Measurements from ENCODE around the gene MMP1.

The MMP1 gene

GRCh38 chr11:102807921-102808320 lies 10.0 kb upstream of the MMP1 start:
- no peak for DNase-seq (ENCODE audit: low read depth in 2 of 2, low spot score in 1 of 2)

GRCh38 chr11:102806296-102806695 lies 8.3 kb upstream of the MMP1 start:
- no peak for DNase-seq (ENCODE audit: low read depth in 2 of 2, low spot score in 1 of 2)

GRCh38 chr11:102802341-102802740 lies 4.4 kb upstream of the MMP1 start:
- DNase-seq (ENCODE audit: low read depth in 2 of 2, low spot score in 1 of 2) = no peak

DNA sequence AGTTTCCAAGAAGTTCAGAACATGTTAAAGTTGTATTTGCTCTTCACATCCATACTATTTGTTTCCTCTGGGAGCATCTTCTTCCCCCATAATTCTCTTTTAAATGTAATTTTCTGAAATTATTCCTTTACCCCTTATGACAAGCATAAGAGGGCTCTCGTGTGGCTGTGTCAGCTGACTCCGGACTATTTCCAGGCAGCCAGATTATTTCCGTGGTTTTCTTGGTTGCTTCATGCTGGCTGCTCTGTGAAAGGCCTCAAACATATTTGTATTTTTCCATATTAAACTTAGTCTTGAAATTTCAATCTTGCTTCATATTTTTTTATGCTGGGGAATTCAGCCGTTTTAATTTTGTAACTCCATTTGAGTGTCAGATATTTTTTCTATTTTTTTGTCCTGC lies 2.8 kb upstream of the MMP1 start:
- no peak for DNase-seq (ENCODE audit: low read depth in 2 of 2, low spot score in 1 of 2)

- no peak for DNase-seq (ENCODE audit: low read depth in 2 of 2, low spot score in 1 of 2)
Observed at GRCh38 chr11:102799681-102800340, 1.9 kb upstream of the MMP1 start.

- DNase-seq (ENCODE audit: low read depth in 2 of 2, low spot score in 1 of 2) = no peak
Observed at GRCh38 chr11:102794382-102794781, 3.6 kb downstream of the MMP1 start.

DNA sequence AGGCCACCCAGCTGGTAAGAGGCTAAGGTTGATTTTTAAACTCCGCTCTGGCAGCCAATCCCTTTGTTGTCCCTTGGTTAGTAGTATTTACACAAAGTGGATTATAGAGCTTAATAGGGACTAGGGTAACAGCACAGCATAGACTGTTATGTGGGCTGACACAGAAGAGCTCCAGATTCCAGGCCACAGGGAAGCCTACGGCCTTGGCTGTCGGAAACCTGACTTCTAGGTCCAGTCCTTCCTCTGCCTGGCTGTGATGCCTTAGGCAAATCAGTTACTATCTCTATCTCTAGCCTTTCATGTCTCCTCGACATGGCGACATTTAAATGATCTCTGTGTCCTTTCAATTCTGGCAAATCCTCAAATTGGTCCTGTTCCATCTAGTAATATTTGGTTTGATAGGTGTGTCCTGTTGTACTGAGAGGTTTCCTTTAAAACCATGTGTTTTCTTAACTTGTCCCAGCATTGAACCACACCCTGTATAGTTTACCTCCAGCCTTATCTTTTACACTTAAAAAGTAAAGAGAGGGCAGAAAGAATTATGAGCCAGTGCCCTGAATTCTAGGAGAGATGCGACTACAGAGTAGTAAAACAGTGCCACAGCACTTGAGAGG lies 4.2 kb downstream of the MMP1 start:
- no peak for DNase-seq (ENCODE audit: low read depth in 2 of 2, low spot score in 1 of 2)

DNA sequence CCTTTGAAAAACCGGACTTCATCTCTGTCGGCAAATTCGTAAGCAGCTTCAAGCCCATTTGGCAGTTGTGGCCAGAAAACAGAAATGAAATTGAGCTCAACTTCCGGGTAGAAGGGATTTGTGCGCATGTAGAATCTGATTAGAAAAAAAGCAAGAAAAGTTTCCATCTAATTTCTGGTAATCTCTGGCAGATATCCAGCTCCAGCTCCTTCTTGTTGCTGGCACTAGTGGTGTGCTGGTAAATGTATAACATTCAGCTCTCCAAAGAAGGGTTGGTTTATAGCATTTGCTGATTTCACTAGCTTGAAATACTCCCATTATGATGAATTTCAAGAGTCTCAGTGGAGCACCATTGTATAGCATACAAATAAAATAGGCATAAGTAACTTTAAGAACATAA lies 5.4 kb downstream of the MMP1 start:
- no peak for DNase-seq (ENCODE audit: low read depth in 2 of 2, low spot score in 1 of 2)

DNA sequence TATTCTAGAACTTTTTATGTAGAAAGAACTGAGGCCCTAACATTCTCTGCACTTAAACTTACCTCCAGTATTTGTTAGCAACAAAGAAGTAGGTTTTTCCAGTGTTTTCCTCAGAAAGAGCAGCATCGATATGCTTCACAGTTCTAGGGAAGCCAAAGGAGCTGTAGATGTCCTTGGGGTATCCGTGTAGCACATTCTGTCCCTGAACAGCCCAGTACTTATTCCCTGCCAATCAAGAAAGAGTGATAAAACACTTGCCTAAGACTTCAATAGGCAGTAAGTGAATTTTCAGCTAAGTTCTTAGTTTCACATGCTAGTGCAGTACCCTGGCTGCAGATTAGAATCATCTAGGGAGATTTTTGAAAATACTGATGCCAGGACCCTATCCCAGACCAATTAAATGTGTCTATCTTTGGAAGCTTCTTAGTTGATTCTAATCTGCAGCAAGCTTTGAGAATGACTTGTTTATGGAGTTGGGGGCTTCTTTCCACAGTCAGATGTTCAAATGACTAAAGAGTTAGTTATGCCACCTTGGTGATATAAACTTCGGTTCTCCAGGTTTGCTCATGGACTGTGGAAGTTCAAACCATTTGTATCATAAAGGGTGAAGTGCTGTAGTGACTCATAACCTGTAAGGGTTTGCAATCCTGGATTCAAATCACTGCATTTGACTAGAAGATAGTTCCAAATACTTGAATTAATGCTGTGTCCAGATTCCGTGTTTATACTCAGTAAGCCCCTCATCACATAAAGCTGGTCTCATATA lies 6.5 kb downstream of the MMP1 start:
- no peak for DNase-seq (ENCODE audit: low read depth in 2 of 2, low spot score in 1 of 2)

DNA sequence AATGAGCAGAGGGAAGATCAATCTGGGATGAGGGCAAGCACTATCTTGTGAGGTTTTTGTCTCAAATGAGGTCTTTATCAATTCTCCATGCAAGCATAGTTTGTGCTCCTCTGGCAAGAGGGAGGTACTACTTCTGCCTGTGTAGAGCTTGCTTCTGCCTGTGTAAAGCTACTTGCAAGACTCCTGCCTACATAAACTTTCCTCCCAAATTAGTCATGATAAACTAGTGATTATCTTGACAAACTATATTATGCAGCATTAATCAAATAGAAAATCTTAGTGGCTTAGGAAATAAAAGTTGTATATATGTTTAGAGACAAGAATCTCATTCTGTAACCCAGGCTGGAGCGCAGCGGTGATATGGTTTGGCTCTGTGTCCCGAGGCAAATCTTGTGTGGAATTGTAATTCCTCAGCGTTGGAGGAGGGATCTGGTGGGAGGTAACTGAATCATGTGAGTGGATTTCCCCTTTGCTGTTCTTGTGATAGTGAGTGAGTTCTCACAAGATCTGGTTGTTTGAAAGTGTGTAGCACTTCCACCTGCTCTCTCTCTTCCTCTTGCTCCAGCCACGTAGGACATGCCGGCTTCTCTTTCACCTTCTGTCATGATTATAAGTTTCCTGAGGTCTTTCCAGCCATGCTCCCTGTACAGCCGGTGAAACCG lies 9.5 kb downstream of the MMP1 start:
- DNase-seq (ENCODE audit: low read depth in 2 of 2, low spot score in 1 of 2) = no peak

DNA sequence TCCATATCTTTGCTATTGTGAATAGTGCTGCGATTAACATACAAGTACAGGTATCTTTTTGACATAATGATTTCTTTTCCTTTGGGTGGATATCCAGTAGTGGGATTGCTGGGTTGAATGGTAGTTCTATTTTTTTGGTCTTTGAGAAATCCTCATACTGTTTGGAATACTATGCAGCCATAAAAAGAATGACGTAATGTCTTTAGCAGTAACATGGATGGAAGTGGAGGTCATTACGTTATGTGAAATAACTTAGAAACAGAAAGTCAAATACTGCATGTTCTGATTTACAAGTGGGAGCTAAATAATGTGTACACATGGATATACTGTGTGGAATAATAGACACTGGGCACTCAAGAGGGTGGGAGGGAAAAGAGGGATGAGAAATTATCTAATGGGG lies 13.6 kb downstream of the MMP1 start:
- DNase-seq (ENCODE audit: low read depth in 2 of 2, low spot score in 1 of 2) = no peak

DNA sequence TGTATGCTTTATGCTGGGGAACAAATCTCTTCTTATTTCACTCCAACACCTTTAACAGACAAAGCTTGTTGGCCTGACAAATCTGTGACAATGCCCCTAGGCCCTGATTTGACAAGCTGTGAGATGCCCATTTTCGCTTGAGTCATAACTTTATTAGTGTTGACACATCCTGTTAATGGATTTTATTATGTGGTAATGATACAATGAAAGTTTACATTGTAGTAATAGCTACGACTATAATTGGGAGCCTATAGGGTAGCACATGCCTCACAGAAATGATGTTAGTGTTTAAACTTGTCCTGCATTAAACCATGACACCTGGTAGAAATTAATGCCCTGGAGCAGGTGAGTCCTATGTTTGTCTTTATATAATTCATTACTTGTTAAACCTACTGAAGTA lies 14.2 kb downstream of the MMP1 start:
- no peak for DNase-seq (ENCODE audit: low read depth in 2 of 2, low spot score in 1 of 2)

GRCh38 chr11:102783016-102783415 lies 14.9 kb downstream of the MMP1 start:
- no peak for DNase-seq (ENCODE audit: low read depth in 2 of 2, low spot score in 1 of 2)

DNA sequence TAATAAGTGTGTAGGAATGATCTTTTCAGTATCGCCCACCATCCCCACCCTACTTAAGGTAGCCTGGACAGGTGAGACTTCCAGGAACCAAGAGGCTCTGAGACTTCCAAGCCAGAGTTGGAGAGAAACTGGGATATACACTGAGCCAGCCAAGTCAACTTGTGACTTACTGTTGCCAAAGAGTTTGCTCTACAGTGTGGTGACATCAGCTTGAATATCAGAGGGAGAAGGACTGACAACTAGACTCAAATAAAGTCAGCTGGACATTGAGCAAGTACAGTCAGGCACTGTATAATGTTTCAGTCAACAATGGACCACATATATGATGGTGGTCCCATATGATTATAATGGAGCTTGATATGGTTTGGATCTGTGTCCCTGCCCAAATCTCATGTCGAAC lies 16.3 kb downstream of the MMP1 start:
- no peak for DNase-seq (ENCODE audit: low read depth in 2 of 2, low spot score in 1 of 2)

DNA sequence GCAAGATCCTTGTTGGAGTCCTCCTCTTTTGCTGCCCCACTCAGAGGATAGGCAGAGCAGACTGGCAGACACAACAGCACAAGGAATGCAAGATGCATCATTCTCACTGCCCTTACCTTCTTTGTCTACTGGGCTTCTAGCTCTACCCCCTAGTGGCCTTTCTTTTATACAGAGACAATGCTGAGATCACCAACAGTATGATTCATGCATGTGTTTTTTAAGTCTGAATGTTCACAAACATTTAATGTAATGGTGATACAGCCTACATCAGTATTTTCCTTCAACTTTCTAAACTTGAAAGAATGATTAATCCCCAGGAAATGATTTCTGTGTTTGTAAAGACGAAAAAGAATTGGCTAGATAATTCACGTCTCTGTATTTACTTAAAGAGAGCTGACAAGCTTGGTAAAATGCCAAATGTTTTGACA lies 17.5 kb downstream of the MMP1 start, which contains the start of gene MMP10:
MMP10 (minus strand) TSS at position 138 of the 428 bp plus-strand sequence; CDS start at position 101, 37 bp downstream.
- no peak for DNase-seq (ENCODE audit: low read depth in 2 of 2, low spot score in 1 of 2)

GRCh38 chr11:102776454-102776853 lies 21.5 kb downstream of the MMP1 start:
- DNase-seq (ENCODE audit: low read depth in 2 of 2, low spot score in 1 of 2) = no peak

- DNase-seq (ENCODE audit: low read depth in 2 of 2, low spot score in 1 of 2) = no peak
Observed at GRCh38 chr11:102773386-102773785, 24.6 kb downstream of the MMP1 start.

GRCh38 chr11:102771351-102771750 lies 26.6 kb downstream of the MMP1 start:
- no peak for DNase-seq (ENCODE audit: low read depth in 2 of 2, low spot score in 1 of 2)

DNA sequence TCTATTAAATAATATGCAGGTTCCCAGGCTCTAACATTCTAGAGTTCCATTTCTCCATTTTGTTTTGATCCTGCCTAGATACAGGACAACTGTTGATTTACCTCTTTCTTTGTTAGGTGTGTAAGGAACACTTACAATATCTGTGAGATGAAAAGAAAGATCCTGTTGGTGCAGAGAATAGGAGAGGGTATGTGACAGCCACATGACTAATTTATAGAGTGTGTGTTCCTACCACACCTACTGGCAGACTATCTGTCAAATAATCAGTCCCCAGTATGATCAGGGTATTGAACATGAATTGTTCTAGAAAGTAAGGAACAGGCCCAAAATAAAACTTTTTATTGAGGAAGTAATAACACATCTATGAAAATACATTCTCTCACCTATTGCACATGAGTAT lies 27.8 kb downstream of the MMP1 start:
- DNase-seq (ENCODE audit: low read depth in 2 of 2, low spot score in 1 of 2) = no peak

DNA sequence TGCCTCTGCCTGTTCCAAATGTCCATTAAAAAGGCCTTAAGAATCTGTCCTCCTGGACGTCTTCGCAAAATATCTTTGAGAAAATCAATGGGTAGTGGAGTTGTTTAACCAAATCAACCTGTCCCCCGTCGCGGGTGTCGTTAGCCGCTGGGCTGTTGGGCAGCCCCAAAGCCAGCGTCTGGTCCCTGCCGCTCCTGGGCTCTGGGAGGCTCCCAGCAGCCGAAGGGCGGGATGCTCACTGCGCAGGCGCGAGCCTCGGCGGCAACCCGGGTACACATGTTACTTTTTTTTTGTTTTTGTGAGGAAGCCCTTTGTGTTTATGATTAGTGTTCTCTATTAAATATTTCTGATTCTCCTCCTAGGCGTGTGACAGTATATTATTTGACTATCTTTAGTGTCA lies 30.2 kb downstream of the MMP1 start:
- DNase-seq (ENCODE audit: low read depth in 2 of 2, low spot score in 1 of 2) = no peak

- DNase-seq (ENCODE audit: low read depth in 2 of 2, low spot score in 1 of 2) = no peak
Observed at GRCh38 chr11:102763440-102763839, 34.5 kb downstream of the MMP1 start.

- no peak for DNase-seq (ENCODE audit: low read depth in 2 of 2, low spot score in 1 of 2)
Observed at GRCh38 chr11:102762361-102762767, 35.6 kb downstream of the MMP1 start.
